Measurements from ENCODE around the gene PLCB2. TPM values are rescaled to one million over a fixed set of nuclear protein-coding genes. Genes with fewer than 3 reads are reported as not detected.

PLCB2 gene
- total and polyA plus RNA-seq, 2 donors (not counting 3 experiments of a cell fraction or from before 2014, with no cell fraction given): 1.5 to 1.6 TPM

DNA sequence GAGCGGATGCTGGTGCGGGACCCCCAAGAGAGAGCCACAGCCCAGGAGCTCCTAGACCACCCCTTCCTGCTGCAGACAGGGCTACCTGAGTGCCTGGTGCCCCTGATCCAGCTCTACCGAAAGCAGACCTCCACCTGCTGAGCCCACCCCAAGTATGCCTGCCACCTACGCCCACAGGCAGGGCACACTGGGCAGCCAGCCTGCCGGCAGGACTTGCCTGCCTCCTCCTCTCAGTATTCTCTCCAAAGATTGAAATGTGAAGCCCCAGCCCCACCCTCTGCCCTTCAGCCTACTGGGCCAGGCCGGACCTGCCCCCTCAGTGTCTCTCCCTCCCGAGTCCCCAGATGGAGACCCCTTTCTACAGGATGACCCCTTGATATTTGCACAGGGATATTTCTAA lies 31.8 kb downstream of the PLCB2 start:
- POLR2A ChIA-PET: no interaction called here
- no peaks in the 10 kb centered on the region for H3K9me1 ChIP-seq (replicated peaks; ENCODE audit: control insufficient read depth, extremely low read depth, insufficient read depth, low read length)
- FAIRE-seq (no peak), DNase-seq (ENCODE audit: low read depth, low spot score) (no peak)
- no peak overlapping the region for H2AFZ ChIP-seq (ENCODE audit: low read depth, low read length)
- dilution Hi-C loops (cut with MboI; ENCODE audit: extremely low pct_ligation_motif_present, low sequenced_read_pairs) (no loop called here), intact Hi-C loops (cut with micrococcal nuclease) (loop anchor here (10.0 kb wide), 1 partner anchor 171 kb away; the partner anchor contains the start of gene BMF)
- no peaks in the 10 kb centered on the region for H3K79me2 ChIP-seq (ENCODE audit: control insufficient read depth, insufficient read depth, low read length)
- H3K27ac ChIP-seq (ENCODE audit: insufficient read depth, low read depth, low read length): no peak overlapping the region
- no peak overlapping the region for H3K9ac ChIP-seq (replicated peaks; ENCODE audit: extremely low read depth, insufficient read depth, low read length)
- no peak for TF ChIP-seq EZH2 (IDR thresholded peaks at IDR 0.05; ENCODE audit: borderline replicate concordance, low read depth, low read length, severe bottlenecking)
- TF ChIP-seq FOS (IDR thresholded peaks at IDR 0.05; ENCODE audit: borderline replicate concordance, insufficient read depth, low read length): no peak
- no peak for TF ChIP-seq POLR2A (IDR thresholded peaks at IDR 0.05; ENCODE audit: low read depth, low read length)
- TF ChIP-seq, protein P1, sequence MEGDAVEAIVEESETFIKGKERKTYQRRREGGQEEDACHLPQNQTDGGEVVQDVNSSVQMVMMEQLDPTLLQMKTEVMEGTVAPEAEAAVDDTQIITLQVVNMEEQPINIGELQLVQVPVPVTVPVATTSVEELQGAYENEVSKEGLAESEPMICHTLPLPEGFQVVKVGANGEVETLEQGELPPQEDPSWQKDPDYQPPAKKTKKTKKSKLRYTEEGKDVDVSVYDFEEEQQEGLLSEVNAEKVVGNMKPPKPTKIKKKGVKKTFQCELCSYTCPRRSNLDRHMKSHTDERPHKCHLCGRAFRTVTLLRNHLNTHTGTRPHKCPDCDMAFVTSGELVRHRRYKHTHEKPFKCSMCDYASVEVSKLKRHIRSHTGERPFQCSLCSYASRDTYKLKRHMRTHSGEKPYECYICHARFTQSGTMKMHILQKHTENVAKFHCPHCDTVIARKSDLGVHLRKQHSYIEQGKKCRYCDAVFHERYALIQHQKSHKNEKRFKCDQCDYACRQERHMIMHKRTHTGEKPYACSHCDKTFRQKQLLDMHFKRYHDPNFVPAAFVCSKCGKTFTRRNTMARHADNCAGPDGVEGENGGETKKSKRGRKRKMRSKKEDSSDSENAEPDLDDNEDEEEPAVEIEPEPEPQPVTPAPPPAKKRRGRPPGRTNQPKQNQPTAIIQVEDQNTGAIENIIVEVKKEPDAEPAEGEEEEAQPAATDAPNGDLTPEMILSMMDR (IDR thresholded peaks at IDR 0.05; ENCODE audit: extremely low read depth in 1 of 2, insufficient read depth in 1 of 2, low read depth in 1 of 2, low read length in 2 of 2): no peak
- no peak for TF ChIP-seq MYC (IDR thresholded peaks at IDR 0.05; ENCODE audit: low read depth, low read length)
- TF ChIP-seq JUN (IDR thresholded peaks at IDR 0.05; ENCODE audit: borderline replicate concordance, insufficient read depth, insufficient read length, low read depth): no peak
- no peak for TF ChIP-seq POLR2AphosphoS5 (IDR thresholded peaks at IDR 0.05; ENCODE audit: insufficient read depth, low read depth, low read length)
- TF ChIP-seq GATA2 (IDR thresholded peaks at IDR 0.05; ENCODE audit: insufficient read depth, insufficient read length, low read depth, low read length): no peak
- TF ChIP-seq, protein P2, sequence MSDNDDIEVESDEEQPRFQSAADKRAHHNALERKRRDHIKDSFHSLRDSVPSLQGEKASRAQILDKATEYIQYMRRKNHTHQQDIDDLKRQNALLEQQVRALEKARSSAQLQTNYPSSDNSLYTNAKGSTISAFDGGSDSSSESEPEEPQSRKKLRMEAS (IDR thresholded peaks at IDR 0.05; ENCODE audit: insufficient read depth, insufficient read length): no peak
- peaks cover 27 to 38% of the 10 kb centered on the region in 2 experiments for H3K27me3 ChIP-seq (ENCODE audit: control insufficient read depth in 2 of 2, insufficient read depth in 2 of 2, low read length in 2 of 2)
- no peaks in the 10 kb centered on the region for H3K36me3 ChIP-seq (ENCODE audit: control insufficient read depth in 2 of 2, extremely low read depth in 1 of 2, insufficient read depth in 2 of 2, low read length in 2 of 2)
- no TSS peak for BruUV-seq (replicated peaks)
- no peaks in the 10 kb centered on the region for H4K20me1 ChIP-seq (replicated peaks; ENCODE audit: control insufficient read depth, extremely low read depth, insufficient read depth, low read length)
- H3K4me2 ChIP-seq (ENCODE audit: insufficient read depth, low read length): no peak overlapping the region
- no peaks in the 10 kb centered on the region for H3K9me3 ChIP-seq (replicated peaks; ENCODE audit: control insufficient read depth, insufficient read depth, low read length)
- CTCF ChIA-PET: interaction anchor here (2.2 to 20.1 kb wide), 6 partner anchors 11 to 238 kb away, joined by 15 to 879 read pairs (median 116); partner anchors contain the start of genes PLCB2 and SRP14
- no peaks in the 10 kb centered on the region for H3K4me1 ChIP-seq (ENCODE audit: control insufficient read depth, extremely low read depth, insufficient read depth, low read length)
- no peak overlapping the region for H3K4me3 ChIP-seq (replicated peaks in 1 of 3; ENCODE audit: insufficient read depth in 1 of 3, low read depth in 1 of 3, low read length in 3 of 3)

Measured in endothelial cell of umbilical vein (primary cell).